CD4-positive, alpha-beta memory T cell (primary cell): ENCODE data around the gene DNAH1. TPM values are rescaled to one million over a fixed set of nuclear protein-coding genes. Genes with fewer than 3 reads are reported as not detected.

Experiments used
- CTCF ChIA-PET: fragments of 350-600 bp; sonication (Branson Sonifier 250); formaldehyde crosslinking; loops from one replicate; lab custom pipeline; 2021; ENCODE audit warnings: inconsistent platforms; ENCODE audit not compliant: partially characterized antibody; lab: Charles Lee
- POLR2A ChIA-PET: fragments of 350-600 bp; sonication (Branson Sonifier 250); formaldehyde crosslinking; loops from one replicate; lab custom pipeline; 2021; ENCODE audit not compliant: partially characterized antibody; lab: Charles Lee
- DNase-seq, 5 donors: peaks; one replicate each; pipeline versions ENCODE4 v3.0.0 to v3.0.0-alpha.2; 2020 to 2022; ENCODE audit warnings: mixed read lengths in 1 of 5
- H3K27ac ChIP-seq: one replicate; pipeline ENCODE4 v1.7.0; 2013; ENCODE audit warnings: low read depth, low read length
- H3K27me3 ChIP-seq: 2 replicates; pipeline ENCODE4 v1.7.0; 2013; ENCODE audit warnings: mild to moderate bottlenecking, low read length, moderate library complexity; ENCODE audit not compliant: insufficient read depth
- H3K36me3 ChIP-seq: 2 replicates; pipeline ENCODE4 v1.7.0; 2013; ENCODE audit warnings: mild to moderate bottlenecking, low read length, moderate library complexity; ENCODE audit not compliant: insufficient read depth
- H3K4me1 ChIP-seq: 2 replicates; pipeline ENCODE4 v1.7.0; 2013; ENCODE audit warnings: mild to moderate bottlenecking, low read length, moderate library complexity; ENCODE audit not compliant: insufficient read depth
- H3K4me3 ChIP-seq, 2 donors: one replicate each; pipeline ENCODE4 v1.7.0; 2013; ENCODE audit warnings: low read length in 2 of 2, mild to moderate bottlenecking in 1 of 2
- H3K9me3 ChIP-seq, 2 donors: one replicate each; pipeline ENCODE4 v1.7.0; 2013; ENCODE audit warnings: low read length in 2 of 2, control low read depth in 1 of 2; ENCODE audit not compliant: control insufficient read depth in 1 of 2
- H3K27ac Mint-ChIP-seq, 7 donors: one replicate each; pipeline ENCODE4 v1.8.0; 2020 to 2021; ENCODE audit warnings: mixed read lengths in 7 of 7, mild to moderate bottlenecking in 6 of 7, inconsistent platforms in 3 of 7, moderate library complexity in 3 of 7
- H3K27me3 Mint-ChIP-seq, 2 donors: one replicate each; pipeline ENCODE4 v1.8.0; 2020 to 2021; ENCODE audit warnings: mixed read lengths in 2 of 2
- H3K36me3 Mint-ChIP-seq, 2 donors: one replicate each; pipeline ENCODE4 v1.8.0; 2020 to 2021; ENCODE audit warnings: mixed read lengths in 2 of 2, inconsistent platforms in 1 of 2, mild to moderate bottlenecking in 1 of 2
- H3K4me1 Mint-ChIP-seq, 4 donors: one replicate each; pipeline ENCODE4 v1.8.0; 2020 to 2021; ENCODE audit warnings: mixed read lengths in 4 of 4, mild to moderate bottlenecking in 1 of 4
- H3K4me3 Mint-ChIP-seq, 8 donors: one replicate each; pipeline ENCODE4 v1.8.0; 2020 to 2021; ENCODE audit warnings: mixed read lengths in 8 of 8, mild to moderate bottlenecking in 7 of 8, moderate library complexity in 6 of 8, inconsistent platforms in 3 of 8
- H3K9me3 Mint-ChIP-seq, 8 donors: one replicate each; pipeline ENCODE4 v1.8.0; 2020 to 2021; ENCODE audit warnings: mixed read lengths in 8 of 8, mild to moderate bottlenecking in 5 of 8, inconsistent platforms in 3 of 8, moderate library complexity in 1 of 8
- intact Hi-C: fragments of 100-400 bp; cut with micrococcal nuclease; formaldehyde crosslinking; loops from one replicate; pipeline ENCODE4 v1.15.1; 2023
- polyA plus RNA-seq, 2 donors: library from polyadenylated mRNA; unstranded; fragments of 300-500 nt; fragmentation: Illumina TruSeq; gene quantifications; one replicate each; pipeline ENCODE4 v1.2.3, GENCODE V29; 2021
- total RNA-seq, 2 experiments: library from RNA; stranded (reverse); gene quantifications; one replicate each; pipeline ENCODE4 v1.2.3, GENCODE V29; 2021

DNAH1 gene
- total and polyA plus RNA-seq, 4 experiments from 2014 or later = 0.02 to 49.8 (median 23.1) TPM

DNA sequence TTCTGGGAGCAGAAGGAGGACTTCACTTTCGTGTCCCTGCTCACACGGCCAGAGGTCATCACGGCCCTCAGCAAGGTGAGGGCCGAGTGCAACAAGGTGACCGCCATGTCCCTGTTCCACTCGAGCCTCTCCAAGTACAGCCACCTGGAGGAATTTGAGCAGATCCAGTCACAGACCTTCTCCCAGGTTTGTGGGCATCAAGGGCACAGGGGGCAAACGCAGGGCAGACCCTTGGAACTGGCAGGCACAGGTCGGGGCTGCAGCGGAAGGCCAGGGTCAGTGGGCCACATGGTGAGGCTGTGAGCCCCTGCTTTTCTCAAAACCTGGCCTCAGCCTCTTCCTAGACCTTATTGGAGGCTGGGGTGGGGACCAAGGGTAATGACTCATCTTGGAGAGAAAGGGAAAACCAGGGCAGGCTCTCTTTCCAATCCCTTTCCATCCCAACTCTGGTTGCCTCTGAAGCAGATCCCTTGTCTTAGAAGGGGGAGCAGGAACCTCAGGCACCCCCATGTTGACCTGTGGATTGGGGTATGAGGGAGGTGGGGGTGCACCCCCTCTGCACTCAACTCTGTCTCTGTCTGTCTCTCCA, 29.5 kb downstream of the DNAH1 start:
- DNase-seq = no peak
- H3K4me3 ChIP-seq = no peak overlapping the region
- CTCF ChIA-PET = interaction anchor here (1.3 kb wide), 1 partner anchor 114 kb away, joined by 6 read pairs; no protein-coding TSS in a partner anchor
- no peak overlapping the region for H3K27ac ChIP-seq
- H3K27me3 ChIP-seq = no peaks in the 10 kb centered on the region
- H3K4me1 ChIP-seq = no peaks in the 10 kb centered on the region
- H3K36me3 ChIP-seq = peaks cover 31% of the 10 kb centered on the region
- Mint-ChIP-seq H3K36me3 (peaks cover 33 to 41% of the 10 kb centered on the region in 2 donors), H3K4me3 (no peak overlapping the region), H3K27ac (no peak overlapping the region), H3K9me3 (no peaks in the 10 kb centered on the region), H3K4me1 (no peaks in the 10 kb centered on the region), H3K27me3 (no peaks in the 10 kb centered on the region)
- no peaks in the 10 kb centered on the region for H3K9me3 ChIP-seq
- POLR2A ChIA-PET = no interaction called here
- intact Hi-C loops = no loop called here

DNA sequence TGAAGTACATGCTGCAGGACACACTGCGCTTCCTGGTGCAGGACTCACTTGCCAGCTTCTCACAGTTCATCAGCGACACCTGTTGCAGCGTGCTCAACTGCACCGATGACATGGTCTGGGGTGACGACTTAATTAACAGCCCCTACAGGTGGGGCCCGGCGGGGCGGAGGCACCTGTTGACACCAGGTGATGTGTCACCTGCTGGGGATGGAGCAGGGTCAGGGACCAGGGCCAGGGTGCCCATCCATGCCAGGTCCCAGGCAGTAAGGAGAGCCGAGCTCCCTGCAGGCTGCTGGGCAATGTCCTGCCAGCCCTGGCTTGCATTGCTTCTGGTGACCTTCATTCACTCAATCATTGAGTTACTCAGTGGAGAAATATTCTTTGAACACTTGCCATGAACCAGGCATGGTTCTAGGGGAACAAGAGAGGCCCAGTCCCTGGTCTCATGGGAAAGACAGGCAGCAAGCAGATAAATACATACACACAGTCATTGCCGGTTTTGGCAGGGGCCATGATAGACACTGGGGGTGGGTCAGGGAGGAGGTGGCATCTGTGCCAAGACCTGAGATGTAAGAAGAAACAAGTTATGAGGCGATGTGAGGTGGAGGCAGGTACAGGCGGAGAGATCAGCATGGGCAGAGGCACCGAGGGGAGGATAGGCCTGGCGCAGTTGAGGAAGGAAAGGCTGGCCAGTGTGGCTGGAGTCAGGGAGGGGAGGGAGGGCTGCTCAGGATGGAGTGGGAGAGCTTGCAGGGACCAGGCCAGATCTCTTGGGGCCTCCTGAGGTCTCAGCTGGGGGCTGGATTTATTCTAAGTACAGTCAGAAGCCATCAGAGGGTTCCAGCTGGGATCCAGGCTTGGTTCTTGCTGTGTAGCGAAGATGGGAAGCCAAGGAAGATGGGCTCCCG, 30.8 kb downstream of the DNAH1 start:
- Mint-ChIP-seq H3K4me3 (no peak overlapping the region), H3K9me3 (no peaks in the 10 kb centered on the region), H3K36me3 (peaks cover 33 to 44% of the 10 kb centered on the region in 2 donors), H3K27ac (peak overlapping the region in 1 of 7 donors; percentile 89), H3K27me3 (no peaks in the 10 kb centered on the region), H3K4me1 (no peaks in the 10 kb centered on the region)
- Histone ChIP-seq H3K27ac (no peak overlapping the region), H3K27me3 (no peaks in the 10 kb centered on the region), H3K36me3 (peaks cover 31% of the 10 kb centered on the region), H3K9me3 (no peaks in the 10 kb centered on the region), H3K4me3 (no peak overlapping the region), H3K4me1 (no peaks in the 10 kb centered on the region)
- DNase-seq = no peak
- intact Hi-C loops = no loop called here
- CTCF ChIA-PET = interaction anchor here (1.0 to 4.2 kb wide), 3 partner anchors 7 to 112 kb away, joined by 3 to 19 read pairs (median 3); no protein-coding TSS in a partner anchor
- POLR2A ChIA-PET = interaction anchor here (1.3 kb wide), 1 partner anchor 70 kb away, joined by 4 read pairs; no protein-coding TSS in a partner anchor

- no peaks in the 10 kb centered on the region for H3K9me3 Mint-ChIP-seq
- no peak for DNase-seq
- H3K4me3 Mint-ChIP-seq = no peak overlapping the region
- Histone ChIP-seq H3K36me3 (peaks cover 31% of the 10 kb centered on the region), H3K4me1 (no peaks in the 10 kb centered on the region), H3K27me3 (no peaks in the 10 kb centered on the region), H3K9me3 (no peaks in the 10 kb centered on the region), H3K27ac (no peak overlapping the region), H3K4me3 (no peak overlapping the region)
- no peaks in the 10 kb centered on the region for H3K27me3 Mint-ChIP-seq
- H3K4me1 Mint-ChIP-seq = no peaks in the 10 kb centered on the region
- H3K36me3 Mint-ChIP-seq = peaks cover 29 to 44% of the 10 kb centered on the region in 2 donors
- CTCF ChIA-PET = interaction anchor here (1.0 to 4.2 kb wide), 5 partner anchors 9 to 117 kb away, joined by 3 to 19 read pairs (median 4); no protein-coding TSS in a partner anchor
- POLR2A ChIA-PET = interaction anchor here (1.3 kb wide), 1 partner anchor 71 kb away, joined by 4 read pairs; no protein-coding TSS in a partner anchor
- peak overlapping the region in 2 of 7 donors; percentile 43 to 79 for H3K27ac Mint-ChIP-seq
- intact Hi-C loops = no loop called here
Measured at GRCh38 chr3:52347716-52348635, 31.9 kb downstream of the DNAH1 start.

DNA sequence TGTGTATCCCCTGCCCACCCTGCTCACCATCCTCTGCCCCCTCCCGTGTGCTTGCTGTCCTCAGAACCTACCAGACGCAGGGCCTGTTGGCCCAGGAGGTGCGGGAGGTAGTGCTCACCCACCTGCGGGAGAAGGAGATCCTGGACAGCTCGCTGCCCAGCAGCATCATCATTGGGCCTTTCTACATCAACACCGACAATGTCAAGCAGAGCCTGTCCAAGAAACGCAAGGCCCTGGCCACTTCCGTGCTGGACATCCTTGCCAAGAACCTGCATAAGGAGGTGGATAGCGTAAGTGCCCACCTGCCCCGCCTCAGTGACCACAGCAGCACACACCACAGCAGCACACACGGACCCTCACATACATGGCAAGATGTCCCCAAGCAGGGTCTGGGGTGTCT, 33.0 kb downstream of the DNAH1 start:
- Histone ChIP-seq H3K4me1 (no peaks in the 10 kb centered on the region), H3K36me3 (peaks cover 37% of the 10 kb centered on the region), H3K27ac (no peak overlapping the region), H3K9me3 (no peaks in the 10 kb centered on the region), H3K27me3 (no peaks in the 10 kb centered on the region), H3K4me3 (no peak overlapping the region)
- Mint-ChIP-seq H3K4me1 (no peaks in the 10 kb centered on the region), H3K4me3 (peak overlapping the region in 1 of 8 donors; percentile 54), H3K36me3 (peaks cover 31 to 49% of the 10 kb centered on the region in 2 donors), H3K27ac (peak overlapping the region in 2 of 7 donors; percentile 24 to 42), H3K27me3 (no peaks in the 10 kb centered on the region), H3K9me3 (no peaks in the 10 kb centered on the region)
- DNase-seq = no peak
- ChIA-PET POLR2A (no interaction called here), CTCF (interaction anchor here (1.6 to 4.2 kb wide), 2 partner anchors 10 to 118 kb away, joined by 5 to 19 read pairs; no protein-coding TSS in a partner anchor)
- intact Hi-C loops = no loop called here

GRCh38 chr3:52349611-52350395, 33.7 kb downstream of the DNAH1 start:
- ChIA-PET POLR2A (no interaction called here), CTCF (interaction anchor here (1.4 to 4.2 kb wide), 2 partner anchors 10 to 112 kb away, joined by 3 to 19 read pairs; no protein-coding TSS in a partner anchor)
- DNase-seq = no peak
- peaks cover 31% of the 10 kb centered on the region for H3K36me3 ChIP-seq
- no peak overlapping the region for H3K27ac ChIP-seq
- Mint-ChIP-seq H3K27me3 (no peaks in the 10 kb centered on the region), H3K4me1 (no peaks in the 10 kb centered on the region), H3K4me3 (no peak overlapping the region), H3K36me3 (peaks cover 29 to 50% of the 10 kb centered on the region in 2 donors), H3K27ac (peak overlapping the region in 2 of 7 donors; percentile 36 to 57), H3K9me3 (no peaks in the 10 kb centered on the region)
- no peaks in the 10 kb centered on the region for H3K9me3 ChIP-seq
- no peak overlapping the region for H3K4me3 ChIP-seq
- H3K4me1 ChIP-seq = no peaks in the 10 kb centered on the region
- no peaks in the 10 kb centered on the region for H3K27me3 ChIP-seq
- intact Hi-C loops = no loop called here

GRCh38 chr3:52350416-52350815, 34.3 kb downstream of the DNAH1 start:
- no peaks in the 10 kb centered on the region for H3K9me3 Mint-ChIP-seq
- no peak overlapping the region for H3K4me3 ChIP-seq
- CTCF ChIA-PET = interaction anchor here (1.4 to 4.2 kb wide), 2 partner anchors 11 to 112 kb away, joined by 3 to 19 read pairs; no protein-coding TSS in a partner anchor
- no peak for DNase-seq
- H3K4me3 Mint-ChIP-seq = no peak overlapping the region
- intact Hi-C loops = no loop called here
- H3K27me3 Mint-ChIP-seq = no peaks in the 10 kb centered on the region
- H3K4me1 ChIP-seq = no peaks in the 10 kb centered on the region
- POLR2A ChIA-PET = no interaction called here
- H3K9me3 ChIP-seq = no peaks in the 10 kb centered on the region
- H3K36me3 Mint-ChIP-seq = peaks cover 29 to 56% of the 10 kb centered on the region in 2 donors
- H3K4me1 Mint-ChIP-seq = no peaks in the 10 kb centered on the region
- H3K27ac ChIP-seq = no peak overlapping the region
- H3K36me3 ChIP-seq = peaks cover 25% of the 10 kb centered on the region
- H3K27me3 ChIP-seq = no peaks in the 10 kb centered on the region
- no peak overlapping the region for H3K27ac Mint-ChIP-seq
